Motor neuron (in vitro differentiated cells): ENCODE measurements around the gene ACVR1B. TPM values are rescaled to one million over a fixed set of nuclear protein-coding genes. Genes with fewer than 3 reads are reported as not detected.
A peak's percentile ranks its signal among the peaks of the same experiment; 100 is the strongest.

Experiments
- ATAC-seq, 8 experiments: fragments of 200-7000 bp; cut with Tn5 transposase; replicated peaks in 6 of 8; 2 replicates each; pipeline ENCODE4 v1.8.0; 2021; ENCODE audit warnings: mild to moderate bottlenecking in 8 of 8, moderate library complexity in 8 of 8
- H3K27ac ChIP-seq, 2 donors: fragments of 250-450 bp; sonication (Bioruptor Pico); 2 replicates each; pipeline ENCODE4 v1.9.0; 2021; ENCODE audit warnings: antibody characterized with exemption in 2 of 2, mild to moderate bottlenecking in 2 of 2, moderate library complexity in 1 of 2
- H3K4me1 ChIP-seq, 2 donors: fragments of 250-450 bp; sonication (Bioruptor Pico); replicated peaks in 1 of 2; 2 replicates each; pipeline ENCODE4 v1.6.1; 2021; ENCODE audit warnings: antibody characterized with exemption in 2 of 2, mild to moderate bottlenecking in 2 of 2, moderate library complexity in 1 of 2
- H3K4me3 ChIP-seq, 5 donors: fragments of 250-450 bp; sonication (Bioruptor Pico); 2 replicates each; pipeline ENCODE4 v1.9.0; 2021; ENCODE audit warnings: antibody characterized with exemption in 5 of 5, mild to moderate bottlenecking in 5 of 5, moderate library complexity in 4 of 5
- WGBS, 10 experiments: fragments of 450-650 bp; shearing (Covaris generic); methylation state at CpG; one replicate each; pipeline ENCODE4 v1.0.0; 2022; 5-methylcytosine and 5-hydroxymethylcytosine counted together
- in situ Hi-C, 9 experiments: fragments of 400-800 bp; cut with MboI; loops; one replicate each; pipeline ENCODE4 v1.15.0; 2021; ENCODE audit warnings: low sequenced_read_pairs in 9 of 9, low pct_unique_long_range_greater_than_20kb in 2 of 9; ENCODE audit not compliant: unreplicated experiment in 9 of 9
- total RNA-seq, 8 experiments: library from RNA; unstranded; fragments of 300-600 nt; gene quantifications; 2 replicates each; pipeline versions ENCODE4 v1.2.3 to v1.2.4, GENCODE V29; 2022

ACVR1B gene
- total RNA-seq: 10 to 100 TPM in 7 of 8 experiments, 1 to 10 TPM in 1; 9.0 to 62.0 (median 36.6) TPM

DNA sequence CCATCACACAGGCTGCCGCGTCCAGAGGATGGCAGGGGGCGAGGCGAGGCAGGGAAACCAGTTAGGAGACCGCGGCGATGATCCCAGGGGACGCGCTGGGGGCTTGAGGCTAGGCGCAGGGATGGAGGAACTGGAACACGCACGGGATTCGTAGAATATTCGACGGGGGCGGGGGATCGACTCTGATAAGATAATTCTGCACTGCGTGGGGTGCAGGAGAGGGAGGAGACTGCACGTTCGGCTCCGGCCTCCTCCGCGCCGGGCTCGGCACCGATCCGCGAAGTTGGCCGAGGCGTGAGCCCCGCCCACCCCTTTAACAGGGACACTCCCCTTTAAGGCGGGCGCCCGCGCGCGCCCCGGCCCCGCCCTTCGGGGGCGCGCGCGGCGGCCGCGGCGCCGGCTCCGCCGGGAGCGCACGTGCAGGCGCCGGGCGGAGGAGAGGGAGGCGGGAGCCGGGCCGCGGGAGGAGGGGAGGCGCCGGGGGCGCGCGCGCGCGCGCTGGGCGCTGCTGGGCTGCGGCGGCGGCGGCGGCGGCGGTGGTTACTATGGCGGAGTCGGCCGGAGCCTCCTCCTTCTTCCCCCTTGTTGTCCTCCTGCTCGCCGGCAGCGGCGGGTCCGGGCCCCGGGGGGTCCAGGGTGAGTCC, at the start of gene ACVR1B:
Gene ACVR1B (plus strand): TSS at position 501 of the 644 bp plus-strand sequence. CDS start 45 bp downstream, at position 546.
- H3K4me3 ChIP-seq: peak within 1 kb of the TSS; percentile 74 to 99 (median 90)
- ATAC-seq: peak; percentile 72 to 93 (median 90)
- WGBS, 10 experiments: 0 to 20% (median 3%) methylated on average over 1 to 5 of the region's 86 CpGs; no CpG with 5 or more reads in 6 of the 10 experiments
- peaks cover 14 to 15% of the 10 kb centered on the region in 2 donors for H3K4me1 ChIP-seq
- in situ Hi-C loops: no loop called here
- H3K27ac ChIP-seq: peak within 1 kb of the TSS; percentile 96 to 98

DNA sequence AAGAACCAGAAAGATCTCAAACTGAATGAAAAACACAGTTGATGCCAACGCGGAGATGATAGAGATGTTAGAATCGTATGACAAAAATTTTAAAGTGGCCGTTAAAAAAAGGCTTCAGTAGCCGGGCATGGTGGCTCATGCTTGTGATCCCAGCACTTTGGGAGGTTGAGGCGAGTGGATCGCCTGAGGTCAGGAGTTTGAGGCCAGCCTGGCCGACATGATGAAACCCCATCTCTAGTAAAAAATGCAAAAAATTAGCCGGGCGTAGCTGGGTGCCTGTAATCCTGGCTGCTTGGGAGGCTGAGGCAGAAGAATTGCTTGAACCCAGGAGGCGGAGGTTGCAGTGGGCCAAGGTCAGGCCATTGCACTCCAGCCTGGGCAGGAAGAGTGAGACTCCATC, 49.6 kb upstream of the ACVR1B start:
- WGBS, 10 experiments: 84 to 100% (median 94%) methylated on average over 2 to 11 of the region's 11 CpGs
- Histone ChIP-seq H3K4me3 (no peak overlapping the region), H3K27ac (no peak overlapping the region), H3K4me1 (peaks cover 13 to 16% of the 10 kb centered on the region in 2 donors)
- ATAC-seq: no peak
- in situ Hi-C loops: no loop called here

DNA sequence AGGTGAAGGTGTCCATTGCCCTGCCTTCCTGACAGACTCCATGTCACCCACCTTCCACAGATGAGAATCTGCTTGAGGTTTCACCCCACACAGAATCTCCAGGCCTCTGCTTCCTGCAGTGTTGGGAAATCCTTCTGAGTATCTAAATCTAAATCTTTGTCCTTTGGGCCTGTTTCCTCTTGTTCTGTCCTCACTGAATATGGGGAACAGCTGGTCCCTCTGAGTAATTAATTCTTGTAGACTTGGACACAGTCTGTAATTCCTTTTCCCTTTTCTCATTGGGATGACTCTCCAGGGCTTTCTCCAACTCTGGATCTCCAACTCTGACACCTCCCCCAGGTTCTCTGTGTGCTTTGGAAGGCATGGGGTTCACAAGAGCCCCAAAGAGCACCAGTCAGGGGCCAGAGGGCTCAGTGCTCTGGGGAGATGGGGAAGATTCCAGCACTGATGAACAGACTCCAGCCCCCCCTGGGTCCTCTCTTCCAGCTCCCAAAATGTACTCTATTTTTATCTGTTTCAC, 46.5 kb upstream of the ACVR1B start:
- peaks cover 13 to 26% of the 10 kb centered on the region in 2 donors for H3K4me1 ChIP-seq
- H3K4me3 ChIP-seq: no peak overlapping the region
- H3K27ac ChIP-seq: no peak overlapping the region
- ATAC-seq: peak in 2 of 8 experiments; percentile 3 to 4
- in situ Hi-C loops: no loop called here

DNA sequence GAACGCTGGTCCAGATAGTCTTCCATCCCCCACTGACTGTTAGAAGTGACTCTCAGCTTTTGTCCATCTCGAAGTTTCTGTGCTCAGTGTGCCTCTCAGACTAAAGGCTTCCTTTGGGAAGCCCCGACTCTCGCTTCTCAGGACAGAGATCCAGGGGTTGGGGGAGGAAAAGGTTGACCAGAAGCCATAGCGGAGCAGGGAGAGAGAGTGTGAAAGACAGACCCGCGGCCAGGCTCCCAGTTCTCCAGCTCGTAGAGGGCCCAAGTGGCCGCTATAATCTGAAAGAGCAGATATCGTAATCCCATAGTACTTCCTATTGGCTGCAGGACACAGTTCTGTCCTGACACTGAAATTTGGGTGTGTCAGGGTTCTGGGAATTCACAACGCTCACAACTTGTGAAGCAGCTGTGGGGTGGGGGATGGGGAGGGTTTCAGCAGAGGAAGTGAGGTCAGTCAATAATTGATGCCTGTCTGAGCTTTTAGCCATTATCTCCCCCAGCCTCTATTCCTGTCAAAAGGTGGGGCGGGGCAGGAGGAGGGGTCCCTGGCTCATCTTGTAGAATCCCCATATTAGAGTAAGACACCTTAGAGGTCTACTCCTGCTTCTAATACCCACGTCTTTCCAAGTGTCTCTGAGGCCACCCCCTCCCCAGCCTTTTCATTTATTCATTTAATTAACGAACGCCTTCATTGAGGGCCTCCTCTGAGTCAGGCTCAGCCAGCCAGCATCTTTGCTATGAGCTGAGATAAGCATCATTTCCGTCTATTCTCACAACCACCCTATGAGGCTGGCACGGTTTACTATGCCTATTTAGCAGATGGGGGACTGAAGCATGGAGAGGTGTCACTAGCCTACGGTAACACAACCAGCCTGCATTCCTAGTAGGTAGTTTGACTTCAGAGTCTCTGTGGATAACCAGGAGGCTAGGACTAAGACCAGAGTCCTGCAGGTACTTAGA, 45.7 kb upstream of the ACVR1B start:
- no peak overlapping the region for H3K27ac ChIP-seq
- ATAC-seq: peak; percentile 23 to 89 (median 66)
- H3K4me3 ChIP-seq: no peak overlapping the region
- in situ Hi-C loops: no loop called here
- H3K4me1 ChIP-seq: peaks cover 18 to 33% of the 10 kb centered on the region in 2 donors
- 0 to 62% (median 40%) methylated on average over 1 to 6 of the region's 18 CpGs; no CpG with 5 or more reads in 3 of the 10 experiments for WGBS, 10 experiments

DNA sequence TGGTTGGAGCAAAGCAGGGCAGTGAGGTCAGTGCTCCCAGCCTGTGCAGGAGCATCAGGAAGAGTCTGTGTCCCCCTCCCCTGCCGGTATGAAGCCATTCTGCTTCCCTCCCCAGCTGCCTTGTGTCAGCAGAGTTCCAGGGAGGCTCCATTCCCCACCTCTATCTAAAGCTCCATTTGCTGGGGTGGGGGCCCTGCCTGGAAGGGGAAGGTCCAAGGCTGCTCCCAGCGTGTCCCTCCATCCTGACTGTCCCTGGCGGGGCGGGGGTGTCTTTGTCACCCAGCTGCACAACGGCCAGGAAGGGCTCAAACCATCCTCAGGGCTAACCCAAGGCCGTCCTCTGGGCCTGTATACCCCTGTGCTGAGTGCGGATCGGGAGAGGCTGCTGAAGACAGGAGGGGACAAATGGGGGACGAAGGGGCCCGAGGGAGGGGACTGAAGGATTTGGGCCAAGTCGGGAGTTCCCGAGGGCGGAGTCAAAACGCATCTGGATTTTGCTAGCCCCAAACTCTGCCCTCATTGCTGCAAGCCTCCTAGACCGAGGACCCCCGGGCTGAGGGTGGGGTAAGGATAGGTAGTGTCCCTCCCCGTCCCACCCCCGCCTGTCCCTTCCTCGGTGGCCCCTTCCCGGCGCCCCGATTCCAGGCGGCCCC, 44.9 kb upstream of the ACVR1B start:
- no peak overlapping the region for H3K4me3 ChIP-seq
- in situ Hi-C loops: no loop called here
- H3K27ac ChIP-seq: no peak overlapping the region
- WGBS, 10 experiments: 53 to 80% methylated on average over 1 to 8 of the region's 23 CpGs; no CpG with 5 or more reads in 8 of the 10 experiments
- peaks cover 20 to 36% of the 10 kb centered on the region in 2 donors for H3K4me1 ChIP-seq
- ATAC-seq: peak in 7 of 8 experiments; percentile 1 to 63 (median 51)

DNA sequence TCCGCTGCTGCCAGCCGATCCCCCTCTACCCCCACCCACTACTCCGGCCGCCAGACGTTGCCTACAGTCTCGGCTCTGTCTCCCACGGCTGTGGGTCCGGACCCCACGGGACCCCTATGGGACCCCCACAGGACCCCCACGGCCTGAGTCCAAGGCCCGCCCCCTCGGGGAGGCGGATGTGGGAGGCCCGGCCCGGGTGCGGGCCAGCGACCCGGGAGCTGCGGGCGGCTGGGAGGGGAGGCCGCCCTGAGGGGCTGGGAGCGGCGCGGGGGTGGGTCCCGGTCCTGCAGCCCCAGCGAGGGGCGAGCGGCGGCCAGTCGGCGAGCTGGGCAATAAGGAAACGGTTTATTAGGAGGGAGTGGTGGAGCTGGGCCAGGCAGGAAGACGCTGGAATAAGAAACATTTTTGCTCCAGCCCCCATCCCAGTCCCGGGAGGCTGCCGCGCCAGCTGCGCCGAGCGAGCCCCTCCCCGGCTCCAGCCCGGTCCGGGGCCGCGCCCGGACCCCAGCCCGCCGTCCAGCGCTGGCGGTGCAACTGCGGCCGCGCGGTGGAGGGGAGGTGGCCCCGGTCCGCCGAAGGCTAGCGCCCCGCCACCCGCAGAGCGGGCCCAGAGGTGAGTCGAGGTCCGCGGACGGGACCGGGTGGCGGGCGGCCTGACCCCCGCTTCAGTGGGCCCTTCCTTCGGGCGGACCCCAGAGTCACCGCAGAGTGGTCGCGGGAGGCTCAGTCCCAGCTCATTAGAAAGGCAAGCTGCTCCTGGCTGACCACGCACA, 44.2 kb upstream of the ACVR1B start, which contains the start of gene ACVRL1:
Gene ACVRL1 (plus strand): TSS at position 422 of the 773 bp plus-strand sequence. CDS start 4,971 bp downstream, outside the sequence.
- 0 to 34% (median 11%) methylated on average over 2 to 13 of the region's 74 CpGs; no CpG with 5 or more reads in 6 of the 10 experiments for WGBS, 10 experiments
- Histone ChIP-seq H3K27ac (no peak within 1 kb of the TSS), H3K4me1 (peaks cover 20 to 36% of the 10 kb centered on the region in 2 donors), H3K4me3 (peak within 1 kb of the TSS in 2 of 5 donors; percentile 14 to 20)
- peak in 7 of 8 experiments; percentile 5 to 42 (median 31) for ATAC-seq
- in situ Hi-C loops: no loop called here

- Histone ChIP-seq H3K4me3 (no peak overlapping the region), H3K27ac (no peak overlapping the region), H3K4me1 (peaks cover 20 to 40% of the 10 kb centered on the region in 2 donors)
- in situ Hi-C loops: no loop called here
- 20 to 87% (median 71%) methylated on average over 1 to 4 of the region's 7 CpGs; no CpG with 5 or more reads in 3 of the 10 experiments for WGBS, 10 experiments
- ATAC-seq: no peak
Measured at GRCh38 chr12:51907856-51908425, 43.6 kb upstream of the ACVR1B start.

- Histone ChIP-seq H3K4me1 (peaks cover 20 to 45% of the 10 kb centered on the region in 2 donors), H3K4me3 (no peak overlapping the region), H3K27ac (no peak overlapping the region)
- in situ Hi-C loops: no loop called here
- ATAC-seq: no peak
- 32 to 90% (median 78%) methylated on average over 3 to 8 of the region's 9 CpGs; no CpG with 5 or more reads in 1 of the 10 experiments for WGBS, 10 experiments
Measured at GRCh38 chr12:51908876-51909592, 42.5 kb upstream of the ACVR1B start.

DNA sequence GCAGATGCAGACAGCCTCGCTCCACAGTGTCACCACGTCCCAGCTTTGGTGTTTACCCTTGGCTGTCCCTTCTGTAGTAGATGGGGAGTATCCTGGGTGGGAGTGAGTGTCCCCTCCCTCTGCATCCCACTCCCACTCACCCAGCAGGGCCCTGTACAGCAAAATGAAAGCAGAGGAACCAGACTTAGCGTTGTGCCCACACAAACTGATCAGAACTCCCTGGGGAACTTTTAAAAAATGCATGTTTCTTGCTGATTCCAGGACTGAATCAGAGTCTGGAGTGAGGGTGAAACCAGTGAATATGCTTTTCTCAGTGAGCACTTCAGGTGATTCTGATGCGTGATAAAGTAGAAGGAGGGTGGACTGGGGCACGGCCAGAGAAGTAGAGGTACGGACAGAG, 41.3 kb upstream of the ACVR1B start:
- WGBS, 10 experiments: 0 to 90% (median 74%) methylated on average over 1 to 5 of the region's 6 CpGs; no CpG with 5 or more reads in 3 of the 10 experiments

DNA sequence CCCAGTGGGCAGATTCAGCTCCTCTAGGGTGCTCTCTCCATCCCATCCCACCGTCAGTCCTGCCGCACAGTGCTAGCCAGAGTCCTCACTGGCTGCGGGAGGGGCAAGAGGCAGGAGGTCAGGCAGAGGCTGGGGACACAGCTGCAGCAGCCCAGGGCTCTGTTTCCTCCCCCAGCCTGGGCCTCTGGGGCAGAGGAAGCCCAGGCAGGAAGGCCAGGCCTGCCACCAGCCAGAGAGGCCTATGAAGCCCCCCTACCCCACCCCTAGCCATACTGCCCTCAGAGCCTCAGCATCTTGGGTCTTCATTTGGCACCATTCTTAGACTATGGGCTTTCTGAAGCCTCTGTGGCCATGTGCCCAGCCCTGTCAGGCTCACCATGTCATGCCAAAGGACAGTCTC, 40.8 kb upstream of the ACVR1B start:
- in situ Hi-C loops: no loop called here
- Histone ChIP-seq H3K27ac (no peak overlapping the region), H3K4me1 (peaks cover 16 to 41% of the 10 kb centered on the region in 2 donors), H3K4me3 (no peak overlapping the region)
- no CpG with 5 or more reads among the region's 3 CpGs for WGBS, 10 experiments
- peak in 5 of 8 experiments; percentile 44 to 63 (median 55) for ATAC-seq

More for the DNA sequence above, 41.3 kb upstream of the ACVR1B start:
- peaks cover 20 to 45% of the 10 kb centered on the region in 2 donors for H3K4me1 ChIP-seq
- ATAC-seq: peak in 1 of 8 experiments; percentile 19
- in situ Hi-C loops: no loop called here
- H3K4me3 ChIP-seq: no peak overlapping the region
- H3K27ac ChIP-seq: no peak overlapping the region

DNA sequence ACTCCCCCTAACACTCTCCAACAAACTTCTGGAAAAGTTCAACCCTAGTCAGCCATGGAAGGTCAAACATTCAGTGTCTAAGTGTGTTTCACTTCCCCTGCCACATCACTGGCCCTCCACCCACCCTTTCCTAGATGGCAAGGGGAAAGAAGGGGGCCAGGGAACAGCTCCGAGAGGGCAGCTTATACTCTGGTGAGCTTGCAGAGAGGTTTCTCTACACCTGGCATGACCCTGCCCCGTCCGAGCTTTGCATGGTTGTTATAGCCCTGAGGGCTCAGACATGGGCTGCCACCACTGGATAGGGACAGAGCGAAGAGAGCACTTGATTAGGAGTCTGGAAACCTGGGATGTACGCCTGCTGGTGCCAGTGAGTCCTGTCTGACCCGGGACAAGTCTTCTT, 40.2 kb upstream of the ACVR1B start:
- H3K27ac ChIP-seq: no peak overlapping the region
- H3K4me1 ChIP-seq: peaks cover 10 to 34% of the 10 kb centered on the region in 2 donors
- in situ Hi-C loops: no loop called here
- no peak overlapping the region for H3K4me3 ChIP-seq
- 40 to 95% (median 83%) methylated on average over 1 to 5 of the region's 6 CpGs; no CpG with 5 or more reads in 3 of the 10 experiments for WGBS, 10 experiments
- ATAC-seq: no peak
